MM.1S (cell line): Measurements from ENCODE around the gene THOC2.

Source experiments
- DNase-seq: peaks from one replicate; pipeline ENCODE4 v3.0.0-alpha.2; 2015
- H2AFZ ChIP-seq: fragments of 300-600 bp; sonication (generic); 2 replicates; pipeline ENCODE4 v1.6.0; 2016; ENCODE audit warnings: antibody characterized with exemption, low read length
- H3F3A ChIP-seq: fragments of 300-600 bp; sonication (generic); 2 replicates; pipeline ENCODE4 v1.6.1; 2016; ENCODE audit warnings: mild to moderate bottlenecking, antibody characterized with exemption, low read length, moderate library complexity, mixed read lengths; ENCODE audit not compliant: insufficient read depth
- H3K27ac ChIP-seq: fragments of 300-600 bp; sonication (generic); 2 replicates; pipeline ENCODE4 v1.5.1; 2016; ENCODE audit warnings: mild to moderate bottlenecking, low read length
- H3K27me3 ChIP-seq: fragments of 300-600 bp; sonication (generic); replicated peaks from 2 replicates; pipeline ENCODE4 v1.6.0; 2016; ENCODE audit warnings: low read length; ENCODE audit not compliant: insufficient read depth
- H3K36me3 ChIP-seq: fragments of 300-600 bp; sonication (generic); replicated peaks from 2 replicates; pipeline ENCODE4 v1.6.1; 2016; ENCODE audit warnings: mild to moderate bottlenecking, low read length, mixed read lengths; ENCODE audit not compliant: insufficient read depth
- H3K4me1 ChIP-seq: fragments of 300-600 bp; sonication (generic); 2 replicates; pipeline ENCODE4 v1.6.1; 2016; ENCODE audit warnings: low read length, mixed read lengths
- H3K4me2 ChIP-seq: fragments of 300-600 bp; sonication (generic); 2 replicates; pipeline ENCODE4 v1.6.0; 2016; ENCODE audit warnings: low read depth, low read length
- H3K4me3 ChIP-seq: fragments of 300-600 bp; sonication (generic); 2 replicates; pipeline ENCODE4 v1.5.1; 2016; ENCODE audit warnings: low read length, mixed read lengths
- H3K79me2 ChIP-seq: fragments of 300-600 bp; sonication (generic); 2 replicates; pipeline ENCODE4 v1.6.1; 2016; ENCODE audit warnings: mixed run types, low read length, mixed read lengths
- H3K9ac ChIP-seq: fragments of 300-600 bp; sonication (generic); 2 replicates; pipeline ENCODE4 v1.6.1; 2016; ENCODE audit warnings: low read length, mixed read lengths
- H3K9me2 ChIP-seq: fragments of 300-600 bp; sonication (generic); replicated peaks from 2 replicates; pipeline ENCODE4 v1.6.1; 2016; ENCODE audit warnings: mild to moderate bottlenecking, low read length, mixed read lengths; ENCODE audit not compliant: insufficient read depth
- H3K9me3 ChIP-seq: fragments of 300-600 bp; sonication (generic); replicated peaks from 2 replicates; pipeline ENCODE4 v1.6.1; 2016; ENCODE audit warnings: mild to moderate bottlenecking, low read length, mixed read lengths; ENCODE audit not compliant: insufficient read depth
- H4K20me1 ChIP-seq: fragments of 300-600 bp; sonication (generic); 2 replicates; pipeline ENCODE4 v1.6.1; 2016; ENCODE audit warnings: mild to moderate bottlenecking, low read length, moderate library complexity, mixed read lengths; ENCODE audit not compliant: insufficient read depth
- CTCF ChIP-seq: fragments of 300-600 bp; sonication (generic); IDR thresholded peaks from 2 replicates; pipeline ENCODE4 v1.5.1; 2016; ENCODE audit warnings: antibody characterized with exemption, low read length, mixed read lengths
- EZH2 ChIP-seq: fragments of 300-600 bp; sonication (generic); optimal IDR thresholded peaks from 2 replicates; pipeline ENCODE3; 2017; ENCODE audit warnings: low read depth, mild to moderate bottlenecking, antibody characterized with exemption, low read length, mixed read lengths
- EZH2phosphoT487 ChIP-seq: fragments of 300-600 bp; sonication (generic); IDR thresholded peaks from 2 replicates; pipeline ENCODE4 v1.6.1; 2018; ENCODE audit warnings: antibody characterized with exemption, low read length

Gene THOC2

GRCh38 chrX:123648028-123648810, 84.6 kb downstream of the THOC2 start:
- no peaks in the 10 kb centered on the region for H3K9me2 ChIP-seq
- H3K4me1 ChIP-seq: no peaks in the 10 kb centered on the region
- H3K27me3 ChIP-seq: no peaks in the 10 kb centered on the region
- H3K36me3 ChIP-seq: no peaks in the 10 kb centered on the region
- H3K4me2 ChIP-seq: no peak overlapping the region
- H2AFZ ChIP-seq: no peak overlapping the region
- no peak overlapping the region for H3K4me3 ChIP-seq
- H3K27ac ChIP-seq: no peak overlapping the region
- H3F3A ChIP-seq: no peaks in the 10 kb centered on the region
- TF ChIP-seq EZH2 (no peak), EZH2phosphoT487 (no peak), CTCF (no peak)
- no peak overlapping the region for H3K9ac ChIP-seq
- no peaks in the 10 kb centered on the region for H4K20me1 ChIP-seq
- H3K9me3 ChIP-seq: no peaks in the 10 kb centered on the region
- no peak for DNase-seq
- H3K79me2 ChIP-seq: no peaks in the 10 kb centered on the region

GRCh38 chrX:123647244-123647643, 85.6 kb downstream of the THOC2 start:
- no peaks in the 10 kb centered on the region for H3K9me2 ChIP-seq
- no peak overlapping the region for H3K4me3 ChIP-seq
- no peak overlapping the region for H2AFZ ChIP-seq
- no peaks in the 10 kb centered on the region for H4K20me1 ChIP-seq
- no peaks in the 10 kb centered on the region for H3F3A ChIP-seq
- H3K27me3 ChIP-seq: no peaks in the 10 kb centered on the region
- TF ChIP-seq CTCF: no peak
- TF ChIP-seq EZH2: no peak
- TF ChIP-seq EZH2phosphoT487: no peak
- no peak overlapping the region for H3K4me2 ChIP-seq
- H3K4me1 ChIP-seq: no peaks in the 10 kb centered on the region
- H3K79me2 ChIP-seq: no peaks in the 10 kb centered on the region
- no peak overlapping the region for H3K9ac ChIP-seq
- no peaks in the 10 kb centered on the region for H3K9me3 ChIP-seq
- DNase-seq: no peak
- no peaks in the 10 kb centered on the region for H3K36me3 ChIP-seq
- H3K27ac ChIP-seq: no peak overlapping the region

GRCh38 chrX:123629502-123629901, 103.3 kb downstream of the THOC2 start:
- Histone ChIP-seq H3K4me2 (no peak overlapping the region), H3K9me2 (no peaks in the 10 kb centered on the region), H3K9me3 (no peaks in the 10 kb centered on the region), H3K36me3 (no peaks in the 10 kb centered on the region), H3K27me3 (no peaks in the 10 kb centered on the region), H3F3A (no peaks in the 10 kb centered on the region), H2AFZ (no peak overlapping the region), H3K4me1 (peaks cover 11% of the 10 kb centered on the region; the same call in 1 of the 2 replicates), H4K20me1 (no peaks in the 10 kb centered on the region), H3K4me3 (no peak overlapping the region), H3K79me2 (no peaks in the 10 kb centered on the region), H3K27ac (no peak overlapping the region), H3K9ac (no peak overlapping the region)
- no peak for TF ChIP-seq CTCF
- no peak for DNase-seq
